Adrenal gland (tissue), 12 donors: ENCODE measurements around the gene ARHGAP25. TPM values are rescaled to one million over a fixed set of nuclear protein-coding genes. Genes with fewer than 3 reads are reported as not detected.

Experiments
- DNase-seq, 7 donors: peaks; one replicate each; pipeline ENCODE4 v3.0.0-alpha.2; 2019 to 2020
- H3K27ac ChIP-seq, 5 donors: fragments of 200-600 bp; sonication (generic) in 4 of 5; 1 replicate in 3 of 5; 2 replicates in 2 of 5; pipeline versions ENCODE4 v1.5.1 to v1.8.0; 2016 to 2020; ENCODE audit warnings: mild to moderate bottlenecking in 1 of 5
- H3K27me3 ChIP-seq: fragments of 200-600 bp; 2 replicates; pipeline ENCODE4 v1.8.0; 2021
- H3K36me3 ChIP-seq, 2 donors: fragments of 200-600 bp; replicated peaks in 1 of 2; 1 replicate in 1 of 2; 2 replicates in 1 of 2; pipeline versions ENCODE4 v1.5.1 to v1.8.0; 2018 to 2022
- H3K4me1 ChIP-seq, 2 donors: fragments of 200-600 bp; replicated peaks in 1 of 2; 1 replicate in 1 of 2; 2 replicates in 1 of 2; pipeline versions ENCODE4 v1.5.1 to v1.8.0; 2018 to 2021
- H3K4me3 ChIP-seq, 4 donors: fragments of 200-600 bp; sonication (generic) in 3 of 4; one replicate each; pipeline ENCODE4 v1.5.1; 2016 to 2018
- H3K9me3 ChIP-seq, 3 donors: fragments of 200-600 bp; sonication (generic) in 1 of 3; replicated peaks in 1 of 3; 1 replicate in 2 of 3; 2 replicates in 1 of 3; pipeline versions ENCODE4 v1.5.1 to v1.8.0; 2016 to 2021
- CTCF ChIP-seq, 6 experiments: fragments of 450-650 bp in 4 of 6; fragments of 200-600 bp in 2 of 6; sonication (generic) in 1 of 6; IDR thresholded peaks; 1 replicate in 5 of 6; 2 replicates in 1 of 6; pipeline versions ENCODE4 v1.5.1 to v1.8.0; 2016 to 2021; ENCODE audit warnings: antibody characterized with exemption in 6 of 6, mild to moderate bottlenecking in 2 of 6, moderate library complexity in 1 of 6
- POLR2A ChIP-seq, 2 donors: fragments of 450-650 bp; IDR thresholded peaks; one replicate each; pipeline ENCODE4 v1.6.1; 2017; ENCODE audit warnings: antibody characterized with exemption in 2 of 2, mild to moderate bottlenecking in 2 of 2, moderate library complexity in 1 of 2
- WGBS, 4 donors: extraction: QIAGEN DNeasy Blood & Tissue Kit in 2 of 4; methylation state at CpG; one replicate each; pipeline versions ENCODE4 v1.1.5 to v1.1.7; 2013 to 2017; 5-methylcytosine and 5-hydroxymethylcytosine counted together
- intact Hi-C, 2 donors: fragments of 100-400 bp; cut with DNase I; formaldehyde crosslinking; loops; one replicate each; pipeline versions ENCODE4 v1.14.1 to v1.15.0; 2022 to 2023
- polyA plus RNA-seq, 3 donors: library from polyadenylated mRNA; stranded (reverse); fragments of 200-250 nt in 2 of 3; fragments of 350-450 nt in 1 of 3; fragmentation: Illumina TruSeq in 1 of 3; extraction: RNeasy Lipid Tissue Mini Kit (QIAGEN cat#74804) in 1 of 3; gene quantifications; one replicate each; pipeline ENCODE4 v1.2.3, GENCODE V29; 2013 to 2014
- total RNA-seq, 9 donors: library from RNA; depleted of rRNA in 4 of 9; stranded (reverse); fragments of >200 nt in 4 of 9; fragments of 120-200 nt in 1 of 9; fragmentation: NEBNext Ultra II Directional in 1 of 9; extraction: Animal tissue kit (Norgen Biotek cat#: 25700) in 1 of 9; gene quantifications; one replicate each; pipeline versions ENCODE4 v1.1.0 to v1.2.4, GENCODE V29; 2013 to 2023
- donor health status: healthy with polysubstance abuse.
- donor health status: Bipolar disorder and iron deficiency.
- donor health status: DM: yes; HTN: yes; CAD: no.
- donor health status: DM: no; HTN: no; CAD: no.
- donor health status: DM: no; HTN: no; CAD: no.
- donor health status: DM: yes; HTN: yes; CAD: no.

The ARHGAP25 gene
- total and polyA plus RNA-seq, 12 donors, result 5.5 to 17.6 (median 10.6) TPM

- intact Hi-C loops, result no loop called here
- TF ChIP-seq CTCF (IDR thresholded peaks at IDR 0.05) (no peak), POLR2A (IDR thresholded peaks at IDR 0.05) (no peak)
- H3K27ac ChIP-seq, result peak overlapping the region in 2 of 5 donors; percentile 4 to 61
These were observed 5.2 kb downstream of the ARHGAP25 start for GRCh38 chr2:68739595-68740399.

GRCh38 chr2:68740400-68740914 is 5.8 kb downstream of the ARHGAP25 start:
- intact Hi-C loops, result no loop called here
- H3K4me1 ChIP-seq, result peaks cover 4 to 8% of the 10 kb centered on the region in 2 donors
- 59 to 84% (median 66%) methylated on average over 2 of the region's 2 CpGs for WGBS, 4 donors
- no peaks in the 10 kb centered on the region for H3K27me3 ChIP-seq
- H3K9me3 ChIP-seq, result no peaks in the 10 kb centered on the region
- H3K4me3 ChIP-seq, result no peak overlapping the region
- H3K36me3 ChIP-seq, result no peaks in the 10 kb centered on the region
- TF ChIP-seq CTCF (IDR thresholded peaks at IDR 0.05) (no peak), POLR2A (IDR thresholded peaks at IDR 0.05) (no peak)
- H3K27ac ChIP-seq, result peak overlapping the region in 2 of 5 donors; percentile 4 to 61
- no peak for DNase-seq

More at GRCh38 chr2:68739595-68740399, 5.2 kb downstream of the ARHGAP25 start:
- no peak overlapping the region for H3K4me3 ChIP-seq
- H3K9me3 ChIP-seq, result no peaks in the 10 kb centered on the region
- no peak for DNase-seq
- no peaks in the 10 kb centered on the region for H3K27me3 ChIP-seq
- WGBS, 4 donors, result 80 to 90% (median 84%) methylated on average over 6 of the region's 6 CpGs
- peaks cover 4 to 7% of the 10 kb centered on the region in 2 donors for H3K4me1 ChIP-seq
- H3K36me3 ChIP-seq, result no peaks in the 10 kb centered on the region

- intact Hi-C loops, result no loop called here
- H3K4me3 ChIP-seq, result no peak overlapping the region
- peak overlapping the region in 1 of 5 donors; percentile 61 for H3K27ac ChIP-seq
- TF ChIP-seq POLR2A (IDR thresholded peaks at IDR 0.05) (no peak), CTCF (IDR thresholded peaks at IDR 0.05) (no peak)
- H3K9me3 ChIP-seq, result no peaks in the 10 kb centered on the region
- DNase-seq, result no peak
- no peaks in the 10 kb centered on the region for H3K36me3 ChIP-seq
- H3K27me3 ChIP-seq, result no peaks in the 10 kb centered on the region
- H3K4me1 ChIP-seq, result peaks cover 4 to 8% of the 10 kb centered on the region in 2 donors
- 60 to 81% (median 73%) methylated on average over 3 of the region's 3 CpGs for WGBS, 4 donors
These were observed 6.6 kb downstream of the ARHGAP25 start for GRCh38 chr2:68741238-68741637.

- Histone ChIP-seq H3K36me3 (no peaks in the 10 kb centered on the region), H3K9me3 (no peaks in the 10 kb centered on the region), H3K27ac (peak overlapping the region in 3 of 5 donors; percentile 10 to 78 (median 28)), H3K4me3 (no peak overlapping the region), H3K4me1 (peaks cover 4 to 8% of the 10 kb centered on the region in 2 donors), H3K27me3 (no peaks in the 10 kb centered on the region)
- no peak for DNase-seq
- WGBS, 4 donors, result 83 to 92% (median 87%) methylated on average over 5 of the region's 5 CpGs
- no peak for TF ChIP-seq POLR2A (IDR thresholded peaks at IDR 0.05)
- TF ChIP-seq CTCF (IDR thresholded peaks at IDR 0.05), result no peak
- intact Hi-C loops, result no loop called here
These were observed 7.2 kb downstream of the ARHGAP25 start for GRCh38 chr2:68741805-68742306.
